T-helper 17 cell (primary cell): ENCODE data around the gene ASAP2. TPM values are rescaled to one million over a fixed set of nuclear protein-coding genes. Genes with fewer than 3 reads are reported as not detected.

Experiments
- ATAC-seq: fragments of 150-1000 bp; cut with Tn5 transposase; 2 replicates; pipeline ENCODE4 v1.10.0; 2021; ENCODE audit warnings: mild to moderate bottlenecking, moderate library complexity
- DNase-seq, 3 donors: peaks; one replicate each; pipeline versions ENCODE4 v3.0.0 to v3.0.0-alpha.2; 2020 to 2021
- H3K9me3 ChIP-seq: one replicate; pipeline ENCODE4 v1.7.0; 2013; ENCODE audit warnings: low read length, mild to moderate bottlenecking; ENCODE audit not compliant: control insufficient read depth, poor library complexity, severe bottlenecking
- H3K27ac Mint-ChIP-seq: one replicate; pipeline ENCODE4 v1.8.0; 2022; ENCODE audit warnings: mild to moderate bottlenecking, moderate library complexity, mixed read lengths
- H3K27me3 Mint-ChIP-seq: one replicate; pipeline ENCODE4 v1.8.0; 2022; ENCODE audit warnings: mixed read lengths
- H3K36me3 Mint-ChIP-seq: one replicate; pipeline ENCODE4 v1.8.0; 2022; ENCODE audit warnings: low read depth, mixed read lengths
- H3K4me1 Mint-ChIP-seq: one replicate; pipeline ENCODE4 v1.8.0; 2022; ENCODE audit warnings: mild to moderate bottlenecking, mixed read lengths
- H3K4me3 Mint-ChIP-seq: one replicate; pipeline ENCODE4 v1.8.0; 2022; ENCODE audit warnings: mild to moderate bottlenecking, moderate library complexity, mixed read lengths
- total RNA-seq, 4 donors: library from RNA in 2 of 4; stranded (reverse) in 2 of 4; gene quantifications; one replicate each; pipeline ENCODE4 v1.2.3 and lab custom pipeline; 2022 to 2026

The ASAP2 gene
- total RNA-seq, 2 donors from 2014 or later: 0.75 to 14.8 TPM

GRCh38 chr2:9374071-9374730 lies 167.6 kb downstream of the ASAP2 start:
- DNase-seq (no peak), ATAC-seq (no peak)
- H3K27ac Mint-ChIP-seq: no peak overlapping the region
- H3K36me3 Mint-ChIP-seq: peaks cover 2% of the 10 kb centered on the region
- no peaks in the 10 kb centered on the region for H3K9me3 ChIP-seq
- peaks cover 3% of the 10 kb centered on the region for H3K4me1 Mint-ChIP-seq
- no peak overlapping the region for H3K4me3 Mint-ChIP-seq
- H3K27me3 Mint-ChIP-seq: peaks cover 53% of the 10 kb centered on the region

- no peak overlapping the region for H3K4me3 Mint-ChIP-seq
- H3K4me1 Mint-ChIP-seq: no peaks in the 10 kb centered on the region
- H3K27me3 Mint-ChIP-seq: peaks cover 38% of the 10 kb centered on the region
- ATAC-seq (no peak), DNase-seq (no peak)
- H3K36me3 Mint-ChIP-seq: peaks cover 2% of the 10 kb centered on the region
- H3K27ac Mint-ChIP-seq: peak overlapping the region; percentile 6
- no peaks in the 10 kb centered on the region for H3K9me3 ChIP-seq
These were observed 169.3 kb downstream of the ASAP2 start for GRCh38 chr2:9375857-9376428.

DNA sequence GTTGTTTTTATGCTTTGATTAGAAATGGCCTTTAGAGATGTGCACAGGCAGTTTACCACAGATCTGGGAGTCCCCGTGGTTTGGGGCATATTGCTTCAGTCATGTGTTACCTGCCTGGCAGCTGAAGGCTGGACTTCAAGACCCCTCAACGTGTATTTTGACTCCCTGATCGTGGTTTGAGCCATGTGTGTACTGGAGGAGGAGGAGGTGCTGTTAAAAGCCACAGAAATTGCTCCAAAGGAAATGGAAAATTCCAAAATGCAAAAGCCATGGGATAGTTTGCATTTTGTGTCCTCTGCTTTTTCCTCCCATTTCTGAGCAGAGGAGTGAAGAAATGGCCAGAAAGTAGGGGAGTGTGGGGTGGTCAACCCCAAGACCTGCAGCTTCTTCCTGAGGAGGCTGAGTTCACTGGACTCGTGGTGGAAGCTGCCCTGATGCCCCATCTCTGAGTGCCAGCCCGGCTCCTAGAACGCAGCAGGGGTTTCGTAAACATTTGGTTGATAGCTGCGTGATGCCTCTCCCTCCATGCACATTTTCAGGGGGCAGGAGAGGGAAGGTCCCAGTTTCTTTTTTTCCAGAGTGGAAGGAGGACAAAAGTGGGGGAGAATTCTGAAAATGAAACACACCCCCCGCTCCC lies 171.0 kb downstream of the ASAP2 start:
- Mint-ChIP-seq H3K4me3 (no peak overlapping the region), H3K27me3 (peaks cover 25% of the 10 kb centered on the region), H3K27ac (no peak overlapping the region), H3K4me1 (no peaks in the 10 kb centered on the region), H3K36me3 (peaks cover 2% of the 10 kb centered on the region)
- no peak for DNase-seq
- H3K9me3 ChIP-seq: no peaks in the 10 kb centered on the region
- no peak for ATAC-seq

GRCh38 chr2:9378433-9379390 lies 172.1 kb downstream of the ASAP2 start:
- Mint-ChIP-seq H3K4me1 (no peaks in the 10 kb centered on the region), H3K36me3 (peaks cover 4% of the 10 kb centered on the region), H3K27me3 (peaks cover 22% of the 10 kb centered on the region), H3K4me3 (no peak overlapping the region), H3K27ac (no peak overlapping the region)
- no peak for DNase-seq
- H3K9me3 ChIP-seq: no peaks in the 10 kb centered on the region
- no peak for ATAC-seq

DNA sequence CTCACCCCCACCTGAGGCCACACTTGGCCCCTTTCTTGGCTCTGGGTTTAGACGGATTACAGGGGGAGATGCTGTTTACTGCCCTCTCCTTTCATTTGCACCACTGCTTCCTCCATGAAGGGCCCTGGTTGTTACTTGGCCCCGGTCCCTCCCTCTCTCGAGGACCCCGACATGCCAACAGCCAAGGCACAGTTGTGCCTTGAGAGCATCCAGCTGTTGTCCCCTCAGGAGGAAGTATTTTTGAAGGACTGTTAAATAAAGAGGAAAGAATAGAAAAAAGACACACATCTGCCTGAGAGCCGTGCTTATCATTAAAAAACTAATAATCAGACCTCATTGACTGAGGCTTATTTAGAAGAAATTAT lies 172.8 kb downstream of the ASAP2 start:
- no peaks in the 10 kb centered on the region for H3K4me1 Mint-ChIP-seq
- DNase-seq: no peak
- no peak overlapping the region for H3K4me3 Mint-ChIP-seq
- H3K27me3 Mint-ChIP-seq: peaks cover 16% of the 10 kb centered on the region
- H3K27ac Mint-ChIP-seq: no peak overlapping the region
- peaks cover 2% of the 10 kb centered on the region for H3K36me3 Mint-ChIP-seq
- no peak for ATAC-seq
- no peaks in the 10 kb centered on the region for H3K9me3 ChIP-seq

- ATAC-seq (no peak), DNase-seq (no peak)
- Mint-ChIP-seq H3K27me3 (peaks cover 16% of the 10 kb centered on the region), H3K27ac (no peak overlapping the region), H3K4me3 (no peak overlapping the region), H3K36me3 (peaks cover 2% of the 10 kb centered on the region), H3K4me1 (no peaks in the 10 kb centered on the region)
- no peaks in the 10 kb centered on the region for H3K9me3 ChIP-seq
These were observed 174.4 kb downstream of the ASAP2 start for GRCh38 chr2:9380702-9381628.

- Mint-ChIP-seq H3K36me3 (peaks cover 2% of the 10 kb centered on the region), H3K4me3 (no peak overlapping the region), H3K27me3 (peaks cover 9% of the 10 kb centered on the region), H3K27ac (no peak overlapping the region), H3K4me1 (peaks cover 2% of the 10 kb centered on the region)
- ATAC-seq: no peak
- no peaks in the 10 kb centered on the region for H3K9me3 ChIP-seq
- no peak for DNase-seq
These were observed 176.1 kb downstream of the ASAP2 start for GRCh38 chr2:9382604-9383235.

DNA sequence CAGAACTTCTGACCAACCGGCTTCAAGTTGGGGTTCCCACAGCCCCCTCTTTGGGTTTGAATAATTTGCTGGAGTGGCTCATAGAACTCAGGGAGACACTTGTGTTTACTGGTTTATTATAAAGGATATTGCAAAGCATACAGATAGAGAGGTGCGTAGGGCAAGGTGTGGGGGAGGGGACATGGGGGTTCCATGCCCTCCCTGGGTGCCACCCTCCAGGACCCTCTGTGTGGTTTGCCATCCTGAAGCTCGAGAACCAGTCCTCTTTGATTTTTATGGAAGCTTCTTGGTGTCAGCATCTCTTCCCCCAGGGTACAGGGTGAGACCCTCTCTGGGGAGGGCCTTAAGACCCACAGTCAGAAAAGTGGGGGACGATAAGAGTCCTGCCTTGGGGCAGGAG lies 177.9 kb downstream of the ASAP2 start:
- no peak for ATAC-seq
- no peak for DNase-seq
- H3K27ac Mint-ChIP-seq: no peak overlapping the region
- no peak overlapping the region for H3K4me3 Mint-ChIP-seq
- no peaks in the 10 kb centered on the region for H3K9me3 ChIP-seq
- H3K36me3 Mint-ChIP-seq: peaks cover 2% of the 10 kb centered on the region
- H3K4me1 Mint-ChIP-seq: peaks cover 2% of the 10 kb centered on the region
- no peaks in the 10 kb centered on the region for H3K27me3 Mint-ChIP-seq

DNA sequence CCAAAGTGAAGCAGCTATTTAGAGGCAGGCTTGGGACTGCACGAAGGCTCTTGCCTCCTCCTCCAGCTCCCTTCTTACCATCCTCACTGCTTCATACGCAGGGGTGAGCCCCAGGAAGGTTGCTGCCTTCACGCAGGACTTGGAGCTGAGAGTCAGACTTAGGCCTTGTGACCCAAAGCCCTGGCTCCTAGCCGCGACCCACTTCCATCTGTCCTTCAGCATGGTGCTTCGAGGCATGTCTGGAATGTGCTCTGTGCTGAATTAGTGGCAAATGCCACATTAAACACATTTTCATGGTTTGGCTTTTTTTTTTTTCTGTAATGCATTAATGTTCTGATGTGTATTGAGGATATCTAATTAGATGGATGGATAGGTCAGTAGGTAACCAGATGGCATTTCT lies 179.2 kb downstream of the ASAP2 start:
- Mint-ChIP-seq H3K27ac (no peak overlapping the region), H3K27me3 (no peaks in the 10 kb centered on the region), H3K36me3 (peaks cover 2% of the 10 kb centered on the region), H3K4me3 (no peak overlapping the region), H3K4me1 (peaks cover 2% of the 10 kb centered on the region)
- no peak for ATAC-seq
- no peaks in the 10 kb centered on the region for H3K9me3 ChIP-seq
- DNase-seq: no peak

GRCh38 chr2:9388199-9388681 lies 181.6 kb downstream of the ASAP2 start:
- Mint-ChIP-seq H3K4me3 (no peak overlapping the region), H3K27me3 (no peaks in the 10 kb centered on the region), H3K4me1 (peaks cover 2% of the 10 kb centered on the region), H3K27ac (no peak overlapping the region), H3K36me3 (no peaks in the 10 kb centered on the region)
- H3K9me3 ChIP-seq: no peaks in the 10 kb centered on the region
- DNase-seq (no peak), ATAC-seq (no peak)

GRCh38 chr2:9388950-9389911 lies 182.6 kb downstream of the ASAP2 start:
- no peak for DNase-seq
- ATAC-seq: no peak
- Mint-ChIP-seq H3K36me3 (no peaks in the 10 kb centered on the region), H3K27ac (no peak overlapping the region), H3K27me3 (no peaks in the 10 kb centered on the region), H3K4me3 (no peak overlapping the region), H3K4me1 (peaks cover 2% of the 10 kb centered on the region)
- H3K9me3 ChIP-seq: no peaks in the 10 kb centered on the region
